K562 (cell line): ENCODE measurements around the gene SERTAD2. TPM values are rescaled to one million over a fixed set of nuclear protein-coding genes. Genes with fewer than 3 reads are reported as not detected.

Experiments
- BHLHE40 ChIP-seq: IDR thresholded peaks from 2 replicates; pipeline ENCODE4 v1.6.1; 2011; ENCODE audit warnings: low read length, improper control_type of control experiment
- COPS2 ChIP-seq: fragments of 450-650 bp; conservative IDR thresholded peaks from 2 replicates; pipeline ENCODE4 v1.6.1; 2016; ENCODE audit warnings: mild to moderate bottlenecking, moderate library complexity
- EP300 ChIP-seq: IDR thresholded peaks from 2 replicates; pipeline ENCODE4 v1.6.1; 2012; ENCODE audit warnings: low read length, improper control_type of control experiment
- ETS2 ChIP-seq: IDR thresholded peaks from 2 replicates; pipeline ENCODE4 v1.6.1; 2016; ENCODE audit warnings: borderline replicate concordance, missing genetic modification characterization, mild to moderate bottlenecking, moderate library complexity, missing compliant biosample characterization; ENCODE audit not compliant: poor library complexity, severe bottlenecking
- KDM4B ChIP-seq, 2 experiments: fragments of 450-650 bp in 1 of 2; sonication (generic) in 1 of 2; IDR thresholded peaks; 2 replicates each; pipeline ENCODE4 v1.6.1; 2016 to 2017; ENCODE audit warnings: borderline replicate concordance in 2 of 2, antibody characterized with exemption in 1 of 2, low read depth in 1 of 2, mild to moderate bottlenecking in 1 of 2
- KDM5B ChIP-seq: fragments of 200-600 bp; sonication (generic); IDR thresholded peaks from 2 replicates; pipeline ENCODE4 v1.6.1; 2012; ENCODE audit warnings: low read depth, mild to moderate bottlenecking, moderate library complexity, low read length, control low read depth, inconsistent platforms; ENCODE audit not compliant: insufficient replicate concordance
- PYGO2 ChIP-seq: fragments of 450-650 bp; IDR thresholded peaks from 2 replicates; pipeline ENCODE4 v1.6.1; 2016; ENCODE audit warnings: mild to moderate bottlenecking, missing genetic modification characterization, moderate library complexity, missing compliant biosample characterization
- RHOXF2B ChIP-seq: fragments of 250-450 bp; sonication (Bioruptor Pico); conservative IDR thresholded peaks from 2 replicates; pipeline ENCODE4 v1.5.1; 2021
- SRSF1 ChIP-seq: fragments of 200-400 bp; formaldehyde crosslinking; IDR thresholded peaks from 2 replicates; pipeline ENCODE4 v1.6.1; 2017; ENCODE audit warnings: mild to moderate bottlenecking, low read depth, low read length, moderate library complexity
- THAP12 ChIP-seq: fragments of 250-450 bp; sonication (Bioruptor Pico); IDR thresholded peaks from 2 replicates; pipeline ENCODE4 v1.9.0; 2021; ENCODE audit warnings: mild to moderate bottlenecking, inconsistent platforms
- TRIM28 ChIP-seq: fragments of 450-650 bp; IDR thresholded peaks from 2 replicates; pipeline ENCODE4 v1.6.1; 2017
- ZFX ChIP-seq: sonication (generic); formaldehyde crosslinking; IDR thresholded peaks from 2 replicates; pipeline ENCODE4 v1.8.0; 2022; ENCODE audit warnings: mild to moderate bottlenecking, missing genetic modification reagents, moderate library complexity
- ZNF140 ChIP-seq: fragments of 250-450 bp; sonication (Bioruptor Pico); IDR thresholded peaks from 2 replicates; pipeline ENCODE4 v1.8.0; 2021; ENCODE audit warnings: moderate library complexity, mild to moderate bottlenecking, inconsistent platforms
- ZNF41 ChIP-seq: fragments of 250-450 bp; sonication (Bioruptor Pico); conservative IDR thresholded peaks from 2 replicates; pipeline ENCODE4 v1.4.0; 2020; ENCODE audit warnings: mild to moderate bottlenecking
- ZNF445 ChIP-seq: fragments of 250-450 bp; sonication (Bioruptor Pico); IDR thresholded peaks from 2 replicates; pipeline ENCODE4 v1.4.0; 2020; ENCODE audit warnings: low read depth, mild to moderate bottlenecking, moderate library complexity
- polyA plus RNA-seq, 8 experiments: library from polyadenylated mRNA; depleted of rRNA in 4 of 8; stranded (reverse) in 5 of 8; unstranded in 3 of 8; fragments of >200 nt; fragmentation: Nextera tagmentation in 2 of 8; fragmentation: Illumina TruSeq in 1 of 8; extraction: Ambion mirVana in 2 of 8; extraction: Trizol in 1 of 8; gene quantifications; 2 replicates each; pipeline versions ENCODE4 v1.2.1 to v1.2.3, GENCODE V29; 2011 to 2014; ENCODE audit warnings: inconsistent platforms in 1 of 8, missing spikeins in 1 of 8
- total RNA-seq, 7 experiments: library from RNA; depleted of rRNA in 6 of 7; stranded (reverse); fragments of >200 nt in 6 of 7; fragmentation: Illumina TruSeq in 2 of 7; extraction: Trizol in 2 of 7; gene quantifications; 2 replicates each; pipeline versions ENCODE4 v1.2.1 to v1.2.3, GENCODE V29; 2011 to 2021; ENCODE audit warnings: low replicate concordance in 1 of 7
- TF ChIP-seq, protein P1 (sequence below), 2 experiments: fragments of 450-650 bp in 1 of 2; sonication (generic) in 1 of 2; formaldehyde crosslinking in 1 of 2; IDR thresholded peaks; 2 replicates each; pipeline versions ENCODE4 v1.7.1 to v1.9.0; 2016 to 2022; ENCODE audit warnings: inconsistent platforms in 1 of 2, mild to moderate bottlenecking in 1 of 2, missing genetic modification reagents in 1 of 2

The SERTAD2 gene
- total and polyA plus RNA-seq, 9 of the 15 experiments (the other 6 are each of a cell fraction or from before 2014, with no cell fraction given): 3.0 to 12.5 (median 6.1) TPM

DNA sequence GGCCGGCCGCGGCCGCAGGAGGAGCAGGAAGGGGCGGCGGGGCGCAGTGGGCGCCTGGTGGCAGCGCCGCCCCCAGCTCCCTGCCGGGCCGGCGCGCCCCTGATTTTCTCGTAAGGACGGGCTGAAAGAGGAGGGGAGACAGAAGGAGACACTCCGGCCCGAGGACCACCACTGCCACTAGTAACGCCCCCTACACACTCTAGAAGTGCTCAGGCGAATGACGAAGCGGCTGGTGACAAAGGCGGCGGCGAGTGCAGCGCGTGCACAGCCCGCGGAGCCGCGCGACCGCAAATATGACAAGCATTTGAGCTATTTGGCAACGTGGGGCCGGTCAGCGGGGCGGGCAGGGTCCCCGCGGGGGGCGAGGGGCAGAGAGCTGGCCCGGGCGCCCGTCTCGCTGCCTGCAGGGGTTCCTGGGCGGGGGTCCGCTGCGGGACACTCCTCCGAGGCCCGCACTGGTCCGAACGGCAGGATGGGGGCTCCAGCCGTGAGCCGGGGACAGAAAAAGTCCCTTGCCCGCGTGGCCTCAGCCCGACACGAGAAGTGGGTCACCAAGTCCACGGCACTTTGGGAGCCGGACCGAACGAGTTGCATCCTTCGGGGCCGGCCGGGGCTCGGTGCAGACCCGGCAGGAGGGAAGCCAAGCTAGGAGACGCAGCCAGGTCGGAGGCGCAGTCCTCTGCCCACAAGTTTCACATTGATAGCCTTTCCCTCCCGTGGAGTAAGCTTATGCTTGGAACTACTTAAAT is 524 bp upstream of the SERTAD2 start (continued):
- no peak for TF ChIP-seq ZNF445 (CRISPR knock-in tag)
- TF ChIP-seq COPS2: no peak
- TF ChIP-seq ETS2 (tag): no peak
- peak; percentile 91 for TF ChIP-seq KDM5B
- no peak for TF ChIP-seq TRIM28
- no peak for TF ChIP-seq ZNF41 (CRISPR knock-in tag)
- TF ChIP-seq THAP12 (CRISPR knock-in tag): peak; percentile 95
- TF ChIP-seq PYGO2 (tag): no peak
- no peak for TF ChIP-seq KDM4B (IDR thresholded peaks at IDR 0.05; ENCODE audit: borderline replicate concordance in 2 of 2, low read depth in 1 of 2)
- peak; percentile 88 for TF ChIP-seq BHLHE40
- TF ChIP-seq ZFX (CRISPR knock-in tag): peak; percentile 88
- no peak for TF ChIP-seq ZNF140
- TF ChIP-seq SRSF1: no peak
- TF ChIP-seq, protein P1, sequence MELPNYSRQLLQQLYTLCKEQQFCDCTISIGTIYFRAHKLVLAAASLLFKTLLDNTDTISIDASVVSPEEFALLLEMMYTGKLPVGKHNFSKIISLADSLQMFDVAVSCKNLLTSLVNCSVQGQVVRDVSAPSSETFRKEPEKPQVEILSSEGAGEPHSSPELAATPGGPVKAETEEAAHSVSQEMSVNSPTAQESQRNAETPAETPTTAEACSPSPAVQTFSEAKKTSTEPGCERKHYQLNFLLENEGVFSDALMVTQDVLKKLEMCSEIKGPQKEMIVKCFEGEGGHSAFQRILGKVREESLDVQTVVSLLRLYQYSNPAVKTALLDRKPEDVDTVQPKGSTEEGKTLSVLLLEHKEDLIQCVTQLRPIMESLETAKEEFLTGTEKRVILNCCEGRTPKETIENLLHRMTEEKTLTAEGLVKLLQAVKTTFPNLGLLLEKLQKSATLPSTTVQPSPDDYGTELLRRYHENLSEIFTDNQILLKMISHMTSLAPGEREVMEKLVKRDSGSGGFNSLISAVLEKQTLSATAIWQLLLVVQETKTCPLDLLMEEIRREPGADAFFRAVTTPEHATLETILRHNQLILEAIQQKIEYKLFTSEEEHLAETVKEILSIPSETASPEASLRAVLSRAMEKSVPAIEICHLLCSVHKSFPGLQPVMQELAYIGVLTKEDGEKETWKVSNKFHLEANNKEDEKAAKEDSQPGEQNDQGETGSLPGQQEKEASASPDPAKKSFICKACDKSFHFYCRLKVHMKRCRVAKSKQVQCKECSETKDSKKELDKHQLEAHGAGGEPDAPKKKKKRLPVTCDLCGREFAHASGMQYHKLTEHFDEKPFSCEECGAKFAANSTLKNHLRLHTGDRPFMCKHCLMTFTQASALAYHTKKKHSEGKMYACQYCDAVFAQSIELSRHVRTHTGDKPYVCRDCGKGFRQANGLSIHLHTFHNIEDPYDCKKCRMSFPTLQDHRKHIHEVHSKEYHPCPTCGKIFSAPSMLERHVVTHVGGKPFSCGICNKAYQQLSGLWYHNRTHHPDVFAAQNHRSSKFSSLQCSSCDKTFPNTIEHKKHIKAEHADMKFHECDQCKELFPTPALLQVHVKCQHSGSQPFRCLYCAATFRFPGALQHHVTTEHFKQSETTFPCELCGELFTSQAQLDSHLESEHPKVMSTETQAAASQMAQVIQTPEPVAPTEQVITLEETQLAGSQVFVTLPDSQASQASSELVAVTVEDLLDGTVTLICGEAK (IDR thresholded peaks at IDR 0.05): peak; percentile 39; the same call in 1 of the 2 replicates
- TF ChIP-seq, protein P1 (CRISPR knock-in tag; IDR thresholded peaks at IDR 0.05): no peak; the same call in 1 of the 2 replicates
- no peak for TF ChIP-seq RHOXF2B (CRISPR knock-in tag)
- no peak; the same call in 1 of the 2 replicates for TF ChIP-seq EP300
